ENCODE data around the gene FADS2. TPM values are rescaled to one million over a fixed set of nuclear protein-coding genes. Genes with fewer than 3 reads are reported as not detected.

The FADS2 gene
- polyA plus RNA-seq, 2 of the 4 experiments (the other 2 are of a cell fraction) = 215 to 391 TPM

DNA sequence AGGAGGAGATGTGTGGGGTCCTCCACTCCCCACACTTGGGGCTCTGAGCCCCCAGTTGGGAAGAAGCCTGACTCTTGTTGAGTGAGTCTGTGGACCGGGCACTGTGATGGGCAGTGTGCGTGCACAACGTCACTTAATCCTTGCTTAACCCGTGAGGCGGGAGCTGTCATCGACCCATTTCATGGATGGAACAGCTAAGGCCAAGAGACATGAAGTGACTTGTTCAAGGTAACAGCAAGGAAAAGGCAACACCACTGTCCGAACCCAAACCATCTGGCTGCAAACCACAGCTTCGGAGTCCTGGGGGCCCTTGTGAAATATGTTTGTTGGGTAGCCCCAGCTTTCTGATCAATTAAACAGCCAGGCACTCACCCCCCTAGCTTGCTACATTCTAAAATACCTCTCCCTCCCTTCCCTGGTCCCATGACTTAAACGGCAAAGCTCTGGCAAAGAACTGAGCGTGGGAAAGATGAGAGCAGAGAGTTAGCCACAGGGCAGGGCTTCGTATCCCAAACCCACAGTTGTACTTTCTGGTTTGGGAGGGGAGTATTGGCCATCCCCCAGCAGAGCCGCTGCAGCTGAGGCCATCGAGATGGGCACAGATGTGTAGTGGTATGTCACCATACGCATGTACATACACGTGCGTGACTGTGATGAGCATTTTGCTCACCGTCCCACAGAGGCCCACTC is 26.3 kb downstream of the FADS2 start:
- no peak overlapping the region for H3K27ac ChIP-seq
- 92% methylated on average over 17 of the region's 17 CpGs for WGBS (ENCODE audit: missing lambda C conversion rate)
- no peak for ATAC-seq
- H3K4me2 ChIP-seq = no peak overlapping the region
- no peak for DNase-seq (ENCODE audit: low read depth in 1 of 2, low spot score in 1 of 2)
- CTCF ChIA-PET = interaction anchor here (0.6 to 3.4 kb wide), 10 partner anchors 9 to 254 kb away, joined by 3 to 16 read pairs (median 4); no protein-coding TSS in a partner anchor
- no peaks in the 10 kb centered on the region for H3K9me3 ChIP-seq
- POLR2A ChIA-PET = interaction anchor here (0.6 kb wide), 1 partner anchor 487 kb away, joined by 7 read pairs; no protein-coding TSS in a partner anchor
- TF ChIP-seq, protein P1, sequence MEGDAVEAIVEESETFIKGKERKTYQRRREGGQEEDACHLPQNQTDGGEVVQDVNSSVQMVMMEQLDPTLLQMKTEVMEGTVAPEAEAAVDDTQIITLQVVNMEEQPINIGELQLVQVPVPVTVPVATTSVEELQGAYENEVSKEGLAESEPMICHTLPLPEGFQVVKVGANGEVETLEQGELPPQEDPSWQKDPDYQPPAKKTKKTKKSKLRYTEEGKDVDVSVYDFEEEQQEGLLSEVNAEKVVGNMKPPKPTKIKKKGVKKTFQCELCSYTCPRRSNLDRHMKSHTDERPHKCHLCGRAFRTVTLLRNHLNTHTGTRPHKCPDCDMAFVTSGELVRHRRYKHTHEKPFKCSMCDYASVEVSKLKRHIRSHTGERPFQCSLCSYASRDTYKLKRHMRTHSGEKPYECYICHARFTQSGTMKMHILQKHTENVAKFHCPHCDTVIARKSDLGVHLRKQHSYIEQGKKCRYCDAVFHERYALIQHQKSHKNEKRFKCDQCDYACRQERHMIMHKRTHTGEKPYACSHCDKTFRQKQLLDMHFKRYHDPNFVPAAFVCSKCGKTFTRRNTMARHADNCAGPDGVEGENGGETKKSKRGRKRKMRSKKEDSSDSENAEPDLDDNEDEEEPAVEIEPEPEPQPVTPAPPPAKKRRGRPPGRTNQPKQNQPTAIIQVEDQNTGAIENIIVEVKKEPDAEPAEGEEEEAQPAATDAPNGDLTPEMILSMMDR (IDR thresholded peaks at IDR 0.05) = no peak
- no peak for TF ChIP-seq FOXS1 (CRISPR knock-in tag; IDR thresholded peaks at IDR 0.05)
- no peaks in the 10 kb centered on the region for H3K4me1 ChIP-seq
- no peak for FAIRE-seq
- H3K4me3 ChIP-seq = no peak overlapping the region

DNA sequence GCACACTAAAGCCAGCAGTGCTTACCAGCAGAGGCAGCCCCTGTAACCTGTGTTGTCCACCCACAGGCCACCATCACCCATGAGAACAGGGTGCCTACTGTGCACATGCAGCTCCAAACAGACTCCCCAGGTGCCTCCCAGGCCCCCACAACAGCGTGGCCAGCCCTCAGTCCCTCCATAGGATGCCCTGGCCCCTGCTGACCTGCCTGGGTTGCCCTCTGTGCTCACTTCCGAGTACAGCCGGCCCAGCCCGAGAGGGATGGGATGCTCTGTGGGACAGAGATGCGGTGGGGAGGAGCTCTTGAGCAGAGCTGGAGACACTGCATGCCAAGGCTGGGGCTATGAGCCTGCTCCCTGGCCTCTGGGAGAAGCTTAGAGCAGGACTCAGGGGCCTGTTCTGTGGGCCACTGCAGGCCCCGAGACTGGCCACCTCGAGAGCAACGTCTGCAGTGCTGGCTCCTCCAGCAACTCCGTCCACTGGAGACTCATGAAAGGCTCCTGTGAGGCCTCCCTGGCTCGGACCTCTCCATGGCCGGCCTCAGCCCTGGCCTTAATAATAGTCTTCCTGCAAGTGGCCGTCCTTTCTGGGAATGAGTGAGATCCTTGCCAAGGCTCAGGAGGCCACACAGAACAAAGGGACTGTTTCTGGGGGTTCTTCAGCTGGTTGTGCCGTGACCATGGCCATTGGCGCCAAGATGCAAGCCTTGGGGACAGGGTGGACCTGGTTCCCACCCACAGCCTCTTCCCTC is 27.0 kb downstream of the FADS2 start:
- 94% methylated on average over 14 of the region's 14 CpGs for WGBS (ENCODE audit: missing lambda C conversion rate)
- H3K4me1 ChIP-seq = no peaks in the 10 kb centered on the region
- DNase-seq (ENCODE audit: low read depth in 1 of 2, low spot score in 1 of 2) = no peak
- ChIA-PET CTCF (interaction anchor here (1.0 to 3.4 kb wide), 7 partner anchors 10 to 253 kb away, joined by 4 to 16 read pairs (median 5); no protein-coding TSS in a partner anchor), POLR2A (interaction anchor here (0.6 kb wide), 1 partner anchor 486 kb away, joined by 7 read pairs; no protein-coding TSS in a partner anchor)
- TF ChIP-seq, protein P2, sequence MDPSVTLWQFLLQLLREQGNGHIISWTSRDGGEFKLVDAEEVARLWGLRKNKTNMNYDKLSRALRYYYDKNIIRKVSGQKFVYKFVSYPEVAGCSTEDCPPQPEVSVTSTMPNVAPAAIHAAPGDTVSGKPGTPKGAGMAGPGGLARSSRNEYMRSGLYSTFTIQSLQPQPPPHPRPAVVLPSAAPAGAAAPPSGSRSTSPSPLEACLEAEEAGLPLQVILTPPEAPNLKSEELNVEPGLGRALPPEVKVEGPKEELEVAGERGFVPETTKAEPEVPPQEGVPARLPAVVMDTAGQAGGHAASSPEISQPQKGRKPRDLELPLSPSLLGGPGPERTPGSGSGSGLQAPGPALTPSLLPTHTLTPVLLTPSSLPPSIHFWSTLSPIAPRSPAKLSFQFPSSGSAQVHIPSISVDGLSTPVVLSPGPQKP (IDR thresholded peaks at IDR 0.05; ENCODE audit: low read depth, low read length) = no peak
- TF ChIP-seq, protein P3, sequence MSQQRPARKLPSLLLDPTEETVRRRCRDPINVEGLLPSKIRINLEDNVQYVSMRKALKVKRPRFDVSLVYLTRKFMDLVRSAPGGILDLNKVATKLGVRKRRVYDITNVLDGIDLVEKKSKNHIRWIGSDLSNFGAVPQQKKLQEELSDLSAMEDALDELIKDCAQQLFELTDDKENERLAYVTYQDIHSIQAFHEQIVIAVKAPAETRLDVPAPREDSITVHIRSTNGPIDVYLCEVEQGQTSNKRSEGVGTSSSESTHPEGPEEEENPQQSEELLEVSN (IDR thresholded peaks at IDR 0.05; ENCODE audit: borderline replicate concordance, low read depth) = no peak
- TF ChIP-seq MAZ (IDR thresholded peaks at IDR 0.05; ENCODE audit: borderline replicate concordance, low read depth, low read length) = no peak
- H3K9me3 ChIP-seq = no peaks in the 10 kb centered on the region
- H3K4me3 ChIP-seq = no peak overlapping the region
- H3K4me2 ChIP-seq = no peak overlapping the region
- ATAC-seq = peak in 1 of 2 experiments; percentile 25; a peak in 3 of 6 replicates
- H3K27ac ChIP-seq = no peak overlapping the region
- no peak for FAIRE-seq

DNA sequence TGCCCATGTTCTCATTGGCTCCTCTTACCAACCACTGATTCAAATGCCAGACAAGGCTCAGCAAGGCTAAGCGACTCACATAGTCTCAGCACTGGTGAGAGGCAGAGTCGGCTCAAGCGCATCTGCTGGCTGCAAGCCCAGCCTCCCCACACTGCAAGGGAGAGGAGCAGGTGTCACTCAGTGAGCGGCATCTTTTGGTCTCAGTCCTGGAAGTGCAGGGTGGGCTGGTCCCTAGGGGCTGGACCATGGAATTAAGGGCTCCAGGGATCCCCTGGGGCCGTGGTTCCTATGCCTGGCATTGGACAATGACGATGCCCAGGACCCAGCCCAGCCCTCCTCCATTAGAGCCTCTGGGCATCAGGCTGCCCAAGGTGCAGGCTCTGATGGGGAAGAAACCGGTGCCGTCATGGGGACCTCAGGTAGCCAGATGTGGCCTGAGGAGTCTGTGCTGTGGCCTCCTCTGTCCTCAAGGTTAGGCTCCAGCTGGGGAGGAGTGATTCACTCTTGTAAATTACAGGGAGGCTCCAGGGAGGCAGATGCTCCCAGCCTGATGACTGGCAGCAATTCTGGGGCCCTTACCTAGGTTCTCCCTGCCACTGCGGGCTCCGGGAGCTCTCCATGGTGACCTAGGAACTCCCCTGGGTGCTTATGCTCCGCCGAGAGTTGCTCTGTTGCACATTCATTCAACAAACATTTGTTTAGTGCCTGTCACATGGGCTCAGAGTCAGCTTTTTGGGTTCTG is 28.0 kb downstream of the FADS2 start:
- 77% methylated on average over 7 of the region's 12 CpGs for WGBS (ENCODE audit: missing lambda C conversion rate)
- CTCF ChIA-PET = interaction anchor here (1.0 to 3.4 kb wide), 5 partner anchors 15 to 252 kb away, joined by 3 to 16 read pairs (median 4); no protein-coding TSS in a partner anchor
- no peak for TF ChIP-seq MYC (IDR thresholded peaks at IDR 0.05; ENCODE audit: borderline replicate concordance, low read length)
- TF ChIP-seq CHD4 (IDR thresholded peaks at IDR 0.05; ENCODE audit: borderline replicate concordance) = no peak
- Histone ChIP-seq H3K27ac (0 out of 6 replicates have a peak overlapping the region, but pooled peaks of 1 of the 2 experiments have one; percentile 8), H3K4me2 (no peak overlapping the region), H3K4me1 (no peaks in the 10 kb centered on the region), H3K4me3 (no peak overlapping the region), H3K9me3 (no peaks in the 10 kb centered on the region)
- ATAC-seq = peak; percentile 9 to 21; a peak in 4 of 6 replicates
- POLR2A ChIA-PET = no interaction called here
- DNase-seq (ENCODE audit: low read depth in 1 of 2, low spot score in 1 of 2) = no peak
- FAIRE-seq = no peak

All from A549 (cell line).